Neural cell (in vitro differentiated cells): ENCODE data around the gene SH3TC2.

Experiments used
- CTCF ChIP-seq: fragments of 450-650 bp; IDR thresholded peaks from 2 replicates; pipeline ENCODE4 v1.5.1; 2014; ENCODE audit warnings: antibody characterized with exemption, mild to moderate bottlenecking, moderate library complexity; ENCODE audit not compliant: poor library complexity, severe bottlenecking
- EP300 ChIP-seq: fragments of 450-650 bp; conservative IDR thresholded peaks from 2 replicates; pipeline ENCODE4 v1.6.1; 2014; ENCODE audit warnings: antibody characterized with exemption, mild to moderate bottlenecking, moderate library complexity; ENCODE audit not compliant: poor library complexity, severe bottlenecking
- EZH2 ChIP-seq: fragments of 200-600, 300-800 bp; shearing (Covaris generic), sonication (generic); IDR thresholded peaks from 2 replicates; pipeline ENCODE4 v1.6.1; 2014; ENCODE audit warnings: antibody characterized with exemption, low read length, borderline replicate concordance, mild to moderate bottlenecking; ENCODE audit not compliant: insufficient read depth, poor library complexity, severe bottlenecking
- POLR2AphosphoS5 ChIP-seq: IDR thresholded peaks from 2 replicates; pipeline ENCODE4 v1.6.1; 2012
- RAD21 ChIP-seq: fragments of 450-650 bp; conservative IDR thresholded peaks from 2 replicates; pipeline ENCODE4 v1.6.1; 2014; ENCODE audit warnings: antibody characterized with exemption, mild to moderate bottlenecking, moderate library complexity
- TF ChIP-seq, protein P1 (sequence below): IDR thresholded peaks from 2 replicates; pipeline ENCODE4 v1.6.1; 2012; ENCODE audit warnings: borderline replicate concordance

DNA sequence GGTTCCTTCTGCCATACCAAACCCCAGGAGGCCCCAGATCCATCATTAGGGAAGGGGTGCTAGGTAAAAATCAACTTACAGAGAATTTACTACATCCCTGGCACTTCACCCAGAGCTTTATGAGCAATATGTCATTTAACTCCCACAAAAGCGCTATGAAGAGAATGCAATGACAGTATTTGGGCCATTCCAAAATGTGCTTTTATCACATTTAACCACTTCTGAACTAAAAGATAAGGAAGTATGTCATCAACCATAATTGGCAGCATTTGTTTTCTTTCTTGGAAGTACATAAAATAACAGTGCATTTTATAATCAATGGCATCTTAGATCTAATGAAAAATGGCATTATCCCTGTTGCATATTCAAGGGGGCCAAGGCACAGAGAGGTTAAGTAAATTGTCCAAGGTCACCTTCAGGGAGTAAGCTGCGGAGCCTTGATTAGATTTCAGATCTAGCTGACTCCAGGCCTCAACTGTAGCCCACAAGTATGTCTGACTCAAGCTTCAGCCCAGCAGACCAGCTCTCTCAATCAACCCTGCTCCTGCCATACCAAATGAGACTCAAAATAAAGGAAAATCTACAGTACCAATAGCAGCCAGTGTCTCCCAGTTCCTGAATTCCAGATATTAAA, 16.5 kb downstream of the SH3TC2 start:
- TF ChIP-seq EZH2 (no peak), CTCF (no peak), POLR2AphosphoS5 (no peak), EP300 (no peak), RAD21 (no peak)
- TF ChIP-seq, protein P1, sequence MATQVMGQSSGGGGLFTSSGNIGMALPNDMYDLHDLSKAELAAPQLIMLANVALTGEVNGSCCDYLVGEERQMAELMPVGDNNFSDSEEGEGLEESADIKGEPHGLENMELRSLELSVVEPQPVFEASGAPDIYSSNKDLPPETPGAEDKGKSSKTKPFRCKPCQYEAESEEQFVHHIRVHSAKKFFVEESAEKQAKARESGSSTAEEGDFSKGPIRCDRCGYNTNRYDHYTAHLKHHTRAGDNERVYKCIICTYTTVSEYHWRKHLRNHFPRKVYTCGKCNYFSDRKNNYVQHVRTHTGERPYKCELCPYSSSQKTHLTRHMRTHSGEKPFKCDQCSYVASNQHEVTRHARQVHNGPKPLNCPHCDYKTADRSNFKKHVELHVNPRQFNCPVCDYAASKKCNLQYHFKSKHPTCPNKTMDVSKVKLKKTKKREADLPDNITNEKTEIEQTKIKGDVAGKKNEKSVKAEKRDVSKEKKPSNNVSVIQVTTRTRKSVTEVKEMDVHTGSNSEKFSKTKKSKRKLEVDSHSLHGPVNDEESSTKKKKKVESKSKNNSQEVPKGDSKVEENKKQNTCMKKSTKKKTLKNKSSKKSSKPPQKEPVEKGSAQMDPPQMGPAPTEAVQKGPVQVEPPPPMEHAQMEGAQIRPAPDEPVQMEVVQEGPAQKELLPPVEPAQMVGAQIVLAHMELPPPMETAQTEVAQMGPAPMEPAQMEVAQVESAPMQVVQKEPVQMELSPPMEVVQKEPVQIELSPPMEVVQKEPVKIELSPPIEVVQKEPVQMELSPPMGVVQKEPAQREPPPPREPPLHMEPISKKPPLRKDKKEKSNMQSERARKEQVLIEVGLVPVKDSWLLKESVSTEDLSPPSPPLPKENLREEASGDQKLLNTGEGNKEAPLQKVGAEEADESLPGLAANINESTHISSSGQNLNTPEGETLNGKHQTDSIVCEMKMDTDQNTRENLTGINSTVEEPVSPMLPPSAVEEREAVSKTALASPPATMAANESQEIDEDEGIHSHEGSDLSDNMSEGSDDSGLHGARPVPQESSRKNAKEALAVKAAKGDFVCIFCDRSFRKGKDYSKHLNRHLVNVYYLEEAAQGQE: no peak
